Measurements from ENCODE around the gene SNX9.

SNX9 gene

GRCh38 chr6:157993076-157993475, 170.0 kb downstream of the SNX9 start:
- no peak for DNase-seq (ENCODE audit: low read depth in 1 of 2, low spot score in 1 of 2)
- in situ Hi-C loops (cut with HindIII; ENCODE audit: low pct_unique_long_range_greater_than_20kb, low sequenced_read_pairs), result no loop called here
- TF ChIP-seq JUND (IDR thresholded peaks at IDR 0.05; ENCODE audit: low read depth), result no peak

DNA sequence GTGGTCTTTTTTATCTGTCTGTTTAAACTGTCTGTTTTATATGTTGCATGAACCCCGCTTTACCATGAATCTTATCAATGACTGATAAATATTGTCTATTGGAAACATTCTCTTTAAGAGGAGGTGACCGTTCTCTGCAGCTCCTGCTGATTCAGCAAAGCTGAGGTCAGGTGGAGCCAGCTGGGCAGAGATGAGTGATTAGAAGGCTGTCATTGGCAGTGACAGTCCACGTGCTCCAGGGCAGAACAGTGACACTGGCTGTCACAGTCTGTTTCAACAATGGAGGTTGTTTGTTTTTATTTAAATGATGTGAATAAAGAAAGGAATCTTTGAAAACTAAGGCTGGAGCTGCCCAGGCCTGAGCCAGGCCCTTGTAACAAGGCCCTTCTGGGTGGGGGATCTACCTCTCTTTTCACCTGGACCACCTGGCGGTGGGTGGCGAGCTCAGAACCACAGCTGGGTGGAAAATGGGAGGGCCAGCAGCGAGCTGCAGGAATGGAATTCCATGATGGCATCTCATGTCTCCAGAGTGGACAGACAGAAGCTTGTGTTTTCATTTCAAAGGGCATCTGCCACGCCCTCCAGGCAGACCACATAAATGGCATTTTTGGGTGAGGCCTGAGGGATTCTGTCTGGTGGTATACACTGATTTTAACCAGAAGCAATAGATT, 171.2 kb downstream of the SNX9 start:
- no peak for TF ChIP-seq JUND (IDR thresholded peaks at IDR 0.05; ENCODE audit: low read depth)
- DNase-seq (ENCODE audit: low read depth in 1 of 2, low spot score in 1 of 2), result no peak
- in situ Hi-C loops (cut with HindIII; ENCODE audit: low pct_unique_long_range_greater_than_20kb, low sequenced_read_pairs), result no loop called here
